ENCODE measurements around the gene RNU5B-1. TPM values are rescaled to one million over a fixed set of nuclear protein-coding genes. Genes with fewer than 3 reads are reported as not detected.

Gene RNU5B-1
- total and polyA plus RNA-seq, 9 of the 15 experiments (the other 6 are each of a cell fraction or from before 2014, with no cell fraction given), result 14.2 TPM; not detected in 8

GRCh38 chr15:65342493-65342892, 38.0 kb downstream of the RNU5B-1 start (continued):
- TF ChIP-seq, protein P1, sequence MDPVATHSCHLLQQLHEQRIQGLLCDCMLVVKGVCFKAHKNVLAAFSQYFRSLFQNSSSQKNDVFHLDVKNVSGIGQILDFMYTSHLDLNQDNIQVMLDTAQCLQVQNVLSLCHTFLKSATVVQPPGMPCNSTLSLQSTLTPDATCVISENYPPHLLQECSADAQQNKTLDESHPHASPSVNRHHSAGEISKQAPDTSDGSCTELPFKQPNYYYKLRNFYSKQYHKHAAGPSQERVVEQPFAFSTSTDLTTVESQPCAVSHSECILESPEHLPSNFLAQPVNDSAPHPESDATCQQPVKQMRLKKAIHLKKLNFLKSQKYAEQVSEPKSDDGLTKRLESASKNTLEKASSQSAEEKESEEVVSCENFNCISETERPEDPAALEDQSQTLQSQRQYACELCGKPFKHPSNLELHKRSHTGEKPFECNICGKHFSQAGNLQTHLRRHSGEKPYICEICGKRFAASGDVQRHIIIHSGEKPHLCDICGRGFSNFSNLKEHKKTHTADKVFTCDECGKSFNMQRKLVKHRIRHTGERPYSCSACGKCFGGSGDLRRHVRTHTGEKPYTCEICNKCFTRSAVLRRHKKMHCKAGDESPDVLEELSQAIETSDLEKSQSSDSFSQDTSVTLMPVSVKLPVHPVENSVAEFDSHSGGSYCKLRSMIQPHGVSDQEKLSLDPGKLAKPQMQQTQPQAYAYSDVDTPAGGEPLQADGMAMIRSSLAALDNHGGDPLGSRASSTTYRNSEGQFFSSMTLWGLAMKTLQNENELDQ (CRISPR knock-in tag; IDR thresholded peaks at IDR 0.05; ENCODE audit: borderline replicate concordance), result no peak
- TF ChIP-seq, protein P2, sequence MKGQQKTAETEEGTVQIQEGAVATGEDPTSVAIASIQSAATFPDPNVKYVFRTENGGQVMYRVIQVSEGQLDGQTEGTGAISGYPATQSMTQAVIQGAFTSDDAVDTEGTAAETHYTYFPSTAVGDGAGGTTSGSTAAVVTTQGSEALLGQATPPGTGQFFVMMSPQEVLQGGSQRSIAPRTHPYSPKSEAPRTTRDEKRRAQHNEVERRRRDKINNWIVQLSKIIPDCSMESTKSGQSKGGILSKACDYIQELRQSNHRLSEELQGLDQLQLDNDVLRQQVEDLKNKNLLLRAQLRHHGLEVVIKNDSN (CRISPR knock-in tag; IDR thresholded peaks at IDR 0.05), result peak; percentile 58
- TF ChIP-seq JUN (IDR thresholded peaks at IDR 0.05; ENCODE audit: borderline replicate concordance, low read depth, low read length) (no peak), JUN (CRISPR knock-in tag; IDR thresholded peaks at IDR 0.05; ENCODE audit: borderline replicate concordance) (no peak), CHD4 (IDR thresholded peaks at IDR 0.05; ENCODE audit: insufficient read depth, insufficient replicate concordance, low read depth, low read length, poor library complexity, severe bottlenecking) (no peak), KLF1 (tag; IDR thresholded peaks at IDR 0.05) (no peak), PCBP1 (IDR thresholded peaks at IDR 0.05; ENCODE audit: low read depth, low read length, poor library complexity, severe bottlenecking) (no peak)
- TF ChIP-seq, protein P3, sequence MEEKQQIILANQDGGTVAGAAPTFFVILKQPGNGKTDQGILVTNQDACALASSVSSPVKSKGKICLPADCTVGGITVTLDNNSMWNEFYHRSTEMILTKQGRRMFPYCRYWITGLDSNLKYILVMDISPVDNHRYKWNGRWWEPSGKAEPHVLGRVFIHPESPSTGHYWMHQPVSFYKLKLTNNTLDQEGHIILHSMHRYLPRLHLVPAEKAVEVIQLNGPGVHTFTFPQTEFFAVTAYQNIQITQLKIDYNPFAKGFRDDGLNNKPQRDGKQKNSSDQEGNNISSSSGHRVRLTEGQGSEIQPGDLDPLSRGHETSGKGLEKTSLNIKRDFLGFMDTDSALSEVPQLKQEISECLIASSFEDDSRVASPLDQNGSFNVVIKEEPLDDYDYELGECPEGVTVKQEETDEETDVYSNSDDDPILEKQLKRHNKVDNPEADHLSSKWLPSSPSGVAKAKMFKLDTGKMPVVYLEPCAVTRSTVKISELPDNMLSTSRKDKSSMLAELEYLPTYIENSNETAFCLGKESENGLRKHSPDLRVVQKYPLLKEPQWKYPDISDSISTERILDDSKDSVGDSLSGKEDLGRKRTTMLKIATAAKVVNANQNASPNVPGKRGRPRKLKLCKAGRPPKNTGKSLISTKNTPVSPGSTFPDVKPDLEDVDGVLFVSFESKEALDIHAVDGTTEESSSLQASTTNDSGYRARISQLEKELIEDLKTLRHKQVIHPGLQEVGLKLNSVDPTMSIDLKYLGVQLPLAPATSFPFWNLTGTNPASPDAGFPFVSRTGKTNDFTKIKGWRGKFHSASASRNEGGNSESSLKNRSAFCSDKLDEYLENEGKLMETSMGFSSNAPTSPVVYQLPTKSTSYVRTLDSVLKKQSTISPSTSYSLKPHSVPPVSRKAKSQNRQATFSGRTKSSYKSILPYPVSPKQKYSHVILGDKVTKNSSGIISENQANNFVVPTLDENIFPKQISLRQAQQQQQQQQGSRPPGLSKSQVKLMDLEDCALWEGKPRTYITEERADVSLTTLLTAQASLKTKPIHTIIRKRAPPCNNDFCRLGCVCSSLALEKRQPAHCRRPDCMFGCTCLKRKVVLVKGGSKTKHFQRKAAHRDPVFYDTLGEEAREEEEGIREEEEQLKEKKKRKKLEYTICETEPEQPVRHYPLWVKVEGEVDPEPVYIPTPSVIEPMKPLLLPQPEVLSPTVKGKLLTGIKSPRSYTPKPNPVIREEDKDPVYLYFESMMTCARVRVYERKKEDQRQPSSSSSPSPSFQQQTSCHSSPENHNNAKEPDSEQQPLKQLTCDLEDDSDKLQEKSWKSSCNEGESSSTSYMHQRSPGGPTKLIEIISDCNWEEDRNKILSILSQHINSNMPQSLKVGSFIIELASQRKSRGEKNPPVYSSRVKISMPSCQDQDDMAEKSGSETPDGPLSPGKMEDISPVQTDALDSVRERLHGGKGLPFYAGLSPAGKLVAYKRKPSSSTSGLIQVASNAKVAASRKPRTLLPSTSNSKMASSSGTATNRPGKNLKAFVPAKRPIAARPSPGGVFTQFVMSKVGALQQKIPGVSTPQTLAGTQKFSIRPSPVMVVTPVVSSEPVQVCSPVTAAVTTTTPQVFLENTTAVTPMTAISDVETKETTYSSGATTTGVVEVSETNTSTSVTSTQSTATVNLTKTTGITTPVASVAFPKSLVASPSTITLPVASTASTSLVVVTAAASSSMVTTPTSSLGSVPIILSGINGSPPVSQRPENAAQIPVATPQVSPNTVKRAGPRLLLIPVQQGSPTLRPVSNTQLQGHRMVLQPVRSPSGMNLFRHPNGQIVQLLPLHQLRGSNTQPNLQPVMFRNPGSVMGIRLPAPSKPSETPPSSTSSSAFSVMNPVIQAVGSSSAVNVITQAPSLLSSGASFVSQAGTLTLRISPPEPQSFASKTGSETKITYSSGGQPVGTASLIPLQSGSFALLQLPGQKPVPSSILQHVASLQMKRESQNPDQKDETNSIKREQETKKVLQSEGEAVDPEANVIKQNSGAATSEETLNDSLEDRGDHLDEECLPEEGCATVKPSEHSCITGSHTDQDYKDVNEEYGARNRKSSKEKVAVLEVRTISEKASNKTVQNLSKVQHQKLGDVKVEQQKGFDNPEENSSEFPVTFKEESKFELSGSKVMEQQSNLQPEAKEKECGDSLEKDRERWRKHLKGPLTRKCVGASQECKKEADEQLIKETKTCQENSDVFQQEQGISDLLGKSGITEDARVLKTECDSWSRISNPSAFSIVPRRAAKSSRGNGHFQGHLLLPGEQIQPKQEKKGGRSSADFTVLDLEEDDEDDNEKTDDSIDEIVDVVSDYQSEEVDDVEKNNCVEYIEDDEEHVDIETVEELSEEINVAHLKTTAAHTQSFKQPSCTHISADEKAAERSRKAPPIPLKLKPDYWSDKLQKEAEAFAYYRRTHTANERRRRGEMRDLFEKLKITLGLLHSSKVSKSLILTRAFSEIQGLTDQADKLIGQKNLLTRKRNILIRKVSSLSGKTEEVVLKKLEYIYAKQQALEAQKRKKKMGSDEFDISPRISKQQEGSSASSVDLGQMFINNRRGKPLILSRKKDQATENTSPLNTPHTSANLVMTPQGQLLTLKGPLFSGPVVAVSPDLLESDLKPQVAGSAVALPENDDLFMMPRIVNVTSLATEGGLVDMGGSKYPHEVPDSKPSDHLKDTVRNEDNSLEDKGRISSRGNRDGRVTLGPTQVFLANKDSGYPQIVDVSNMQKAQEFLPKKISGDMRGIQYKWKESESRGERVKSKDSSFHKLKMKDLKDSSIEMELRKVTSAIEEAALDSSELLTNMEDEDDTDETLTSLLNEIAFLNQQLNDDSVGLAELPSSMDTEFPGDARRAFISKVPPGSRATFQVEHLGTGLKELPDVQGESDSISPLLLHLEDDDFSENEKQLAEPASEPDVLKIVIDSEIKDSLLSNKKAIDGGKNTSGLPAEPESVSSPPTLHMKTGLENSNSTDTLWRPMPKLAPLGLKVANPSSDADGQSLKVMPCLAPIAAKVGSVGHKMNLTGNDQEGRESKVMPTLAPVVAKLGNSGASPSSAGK (IDR thresholded peaks at IDR 0.05), result peak; percentile 19; the same call in 1 of the 2 replicates
- TF ChIP-seq, protein P4, sequence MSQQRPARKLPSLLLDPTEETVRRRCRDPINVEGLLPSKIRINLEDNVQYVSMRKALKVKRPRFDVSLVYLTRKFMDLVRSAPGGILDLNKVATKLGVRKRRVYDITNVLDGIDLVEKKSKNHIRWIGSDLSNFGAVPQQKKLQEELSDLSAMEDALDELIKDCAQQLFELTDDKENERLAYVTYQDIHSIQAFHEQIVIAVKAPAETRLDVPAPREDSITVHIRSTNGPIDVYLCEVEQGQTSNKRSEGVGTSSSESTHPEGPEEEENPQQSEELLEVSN (IDR thresholded peaks at IDR 0.05; ENCODE audit: borderline replicate concordance in 1 of 2, extremely low read depth in 1 of 2, insufficient read depth in 1 of 2, insufficient read length in 1 of 2, low read depth in 1 of 2, low read length in 1 of 2, poor library complexity in 1 of 2, severe bottlenecking in 1 of 2), result peak in 1 of 2 experiments; percentile 38

Measured in K562 (cell line).